A549 (cell line): ENCODE results near the gene DCTD. TPM values are rescaled to one million over a fixed set of nuclear protein-coding genes. Genes with fewer than 3 reads are reported as not detected.

Experiments used
- ATAC-seq, 2 experiments: fragments of 200-7000 bp in 1 of 2; fragments of >200 bp in 1 of 2; cut with Nextera tagmentation in 1 of 2; cut with Tn5 transposase in 1 of 2; 3 replicates each; pipeline versions ENCODE4 v1.8.0 to v1.9.1; 2018 to 2020; ENCODE audit warnings: mild to moderate bottlenecking in 1 of 2, moderate library complexity in 1 of 2
- CTCF ChIA-PET: fragments of 300-600 bp; sonication (Branson Sonifier 250); formaldehyde crosslinking; extraction: SDS; loops from one replicate; lab custom pipeline; 2021; ENCODE audit warnings: antibody characterized with exemption, inconsistent platforms; lab: Yijun Ruan, JAX
- POLR2A ChIA-PET: fragments of 350-600 bp; formaldehyde crosslinking; extraction: SDS; loops from one replicate; lab custom pipeline; 2021; ENCODE audit warnings: antibody characterized with exemption, inconsistent platforms; lab: Yijun Ruan, JAX
- DNase-seq, 2 experiments: peaks; one replicate each; pipeline versions ENCODE4 v3.0.0 to v3.0.0-alpha.2; 2011 to 2016; ENCODE audit warnings: low read depth in 1 of 2, low spot score in 1 of 2
- FAIRE-seq: peaks from 2 replicates; lab custom pipeline; 2011; peaks lifted over from hg19 to GRCh38; lab: Jason Lieb, UNC
- H3K27ac ChIP-seq, 2 experiments: fragments of >200 bp; sonication (Bioruptor Twin); formaldehyde crosslinking; 3 replicates each; pipeline ENCODE4 v1.5.1; 2016 to 2017
- H3K4me1 ChIP-seq: fragments of >200 bp; sonication (Bioruptor Twin); formaldehyde crosslinking; 3 replicates; pipeline ENCODE4 v1.6.1; 2016
- H3K4me2 ChIP-seq: fragments of >200 bp; sonication (Bioruptor Twin); formaldehyde crosslinking; 3 replicates; pipeline ENCODE4 v1.6.1; 2016
- H3K4me3 ChIP-seq: fragments of >200 bp; sonication (Bioruptor Twin); formaldehyde crosslinking; 3 replicates; pipeline ENCODE4 v1.5.1; 2016
- H3K9me3 ChIP-seq: fragments of >200 bp; sonication (Bioruptor Twin); formaldehyde crosslinking; 3 replicates; pipeline ENCODE4 v1.6.1; 2016
- CBX2 ChIP-seq: fragments of 200-600 bp; sonication (generic); IDR thresholded peaks from 2 replicates; pipeline ENCODE4 v1.6.1; 2016; ENCODE audit warnings: low read depth, mild to moderate bottlenecking, borderline replicate concordance
- CBX8 ChIP-seq: fragments of 200-600 bp; sonication (generic); IDR thresholded peaks from 2 replicates; pipeline ENCODE4 v1.6.1; 2016
- CHD2 ChIP-seq: fragments of 150-350 bp; IDR thresholded peaks from 2 replicates; pipeline ENCODE4 v1.6.1; 2014; ENCODE audit warnings: low read length; ENCODE audit not compliant: partially characterized antibody
- EHMT2 ChIP-seq: fragments of 200-600 bp; sonication (generic); IDR thresholded peaks from 2 replicates; pipeline ENCODE4 v1.6.1; 2016; ENCODE audit warnings: antibody characterized with exemption, low read depth, mild to moderate bottlenecking, moderate library complexity
- EP300 ChIP-seq, 2 experiments: fragments of >200 bp; sonication (Bioruptor Twin); formaldehyde crosslinking; IDR thresholded peaks; 2 replicates in 1 of 2; 3 replicates in 1 of 2; pipeline ENCODE4 v1.6.1; 2016 to 2017
- ESRRA ChIP-seq: fragments of 150-350 bp; IDR thresholded peaks from 2 replicates; pipeline ENCODE4 v1.6.1; 2014; ENCODE audit warnings: mild to moderate bottlenecking, low read length, borderline replicate concordance
- FOXS1 ChIP-seq: fragments of 250-450 bp; sonication (Bioruptor Pico); IDR thresholded peaks from 2 replicates; pipeline ENCODE4 v1.5.0; 2020; ENCODE audit warnings: mild to moderate bottlenecking, moderate library complexity
- HDAC2 ChIP-seq: fragments of 200-600 bp; sonication (generic); IDR thresholded peaks from 2 replicates; pipeline ENCODE4 v1.6.1; 2016
- HMGXB4 ChIP-seq: fragments of 250-450 bp; sonication (Bioruptor Pico); IDR thresholded peaks from 2 replicates; pipeline ENCODE4 v1.5.0; 2021; ENCODE audit warnings: mild to moderate bottlenecking, moderate library complexity, borderline replicate concordance
- HOXB13 ChIP-seq: fragments of 250-450 bp; sonication (Bioruptor Pico); IDR thresholded peaks from 2 replicates; pipeline ENCODE4 v1.5.0; 2020; ENCODE audit warnings: low read depth, mild to moderate bottlenecking, moderate library complexity
- JUN ChIP-seq, 2 experiments: fragments of >200 bp; sonication (Bioruptor Twin); formaldehyde crosslinking; IDR thresholded peaks; 2 replicates in 1 of 2; 3 replicates in 1 of 2; pipeline ENCODE4 v1.6.1; 2016 to 2017
- KDM1A ChIP-seq: fragments of 200-600 bp; sonication (generic); IDR thresholded peaks from 2 replicates; pipeline ENCODE4 v1.6.1; 2016; ENCODE audit warnings: low read depth, mild to moderate bottlenecking
- NFE2L2 ChIP-seq: fragments of 150-350 bp; conservative IDR thresholded peaks from 2 replicates; pipeline ENCODE4 v1.6.1; 2014; ENCODE audit warnings: low read length
- NR3C1 ChIP-seq: fragments of >200 bp; sonication (Bioruptor Twin); formaldehyde crosslinking; IDR thresholded peaks from 3 replicates; pipeline ENCODE4 v1.6.1; 2017
- POLR2AphosphoS2 ChIP-seq: conservative IDR thresholded peaks from 2 replicates; pipeline ENCODE4 v1.6.1; 2012; ENCODE audit warnings: low read length, improper control_type of control experiment, inconsistent platforms
- RARB ChIP-seq: fragments of 250-450 bp; sonication (Bioruptor Pico); IDR thresholded peaks from 2 replicates; pipeline ENCODE4 v1.8.0; 2021; ENCODE audit warnings: mild to moderate bottlenecking, moderate library complexity
- RNF2 ChIP-seq: fragments of 200-600 bp; sonication (generic); IDR thresholded peaks from 2 replicates; pipeline ENCODE4 v1.6.1; 2016; ENCODE audit warnings: low read depth, mild to moderate bottlenecking, antibody characterized with exemption, moderate library complexity, borderline replicate concordance
- SMC3 ChIP-seq: fragments of >200 bp; sonication (Bioruptor Twin); formaldehyde crosslinking; IDR thresholded peaks from 3 replicates; pipeline ENCODE4 v1.6.1; 2018; ENCODE audit warnings: inconsistent platforms
- TFCP2L1 ChIP-seq: fragments of 250-450 bp; sonication (Bioruptor Pico); IDR thresholded peaks from 2 replicates; pipeline ENCODE4 v1.5.0; 2021; ENCODE audit warnings: mild to moderate bottlenecking
- USF2 ChIP-seq: fragments of 450-650 bp; IDR thresholded peaks from 2 replicates; pipeline ENCODE4 v1.6.1; 2014; ENCODE audit warnings: antibody characterized with exemption
- ZNF302 ChIP-seq: fragments of 250-450 bp; sonication (Bioruptor Pico); IDR thresholded peaks from 2 replicates; pipeline ENCODE4 v1.9.0; 2021; ENCODE audit warnings: inconsistent platforms, mild to moderate bottlenecking, moderate library complexity
- ZSCAN20 ChIP-seq: fragments of 250-450 bp; sonication (Bioruptor Pico); IDR thresholded peaks from 2 replicates; pipeline ENCODE4 v1.8.0; 2022; ENCODE audit warnings: mild to moderate bottlenecking, moderate library complexity
- WGBS: methylation state at CpG from one replicate; pipeline ENCODE4 v1.1.6; 2017; ENCODE audit errors: missing lambda C conversion rate; 5-methylcytosine and 5-hydroxymethylcytosine counted together
- polyA plus RNA-seq, 4 experiments: library from polyadenylated mRNA; depleted of rRNA in 3 of 4; stranded (reverse); fragments of >200 nt; fragmentation: RNase III in 1 of 4; extraction: RNeasy Plus Mini Kit Qiagen cat#74134 plus additional on column Dnase treatment in 1 of 4; gene quantifications; 2 replicates in 3 of 4; 3 replicates in 1 of 4; pipeline ENCODE4 v1.2.3, GENCODE V29; 2011 to 2017
- TF ChIP-seq, protein P1 (sequence below): fragments of >200 bp; sonication (Bioruptor Twin); formaldehyde crosslinking; IDR thresholded peaks from 3 replicates; pipeline ENCODE4 v1.6.1; 2016

Gene DCTD
- polyA plus RNA-seq, 2 of the 4 experiments (the other 2 are of a cell fraction), result 74.4 to 112 TPM

- 44% methylated on average over 4 of the region's 4 CpGs for WGBS
These were observed 27.5 kb upstream of the DCTD start for GRCh38 chr4:182944484-182945213.

DNA sequence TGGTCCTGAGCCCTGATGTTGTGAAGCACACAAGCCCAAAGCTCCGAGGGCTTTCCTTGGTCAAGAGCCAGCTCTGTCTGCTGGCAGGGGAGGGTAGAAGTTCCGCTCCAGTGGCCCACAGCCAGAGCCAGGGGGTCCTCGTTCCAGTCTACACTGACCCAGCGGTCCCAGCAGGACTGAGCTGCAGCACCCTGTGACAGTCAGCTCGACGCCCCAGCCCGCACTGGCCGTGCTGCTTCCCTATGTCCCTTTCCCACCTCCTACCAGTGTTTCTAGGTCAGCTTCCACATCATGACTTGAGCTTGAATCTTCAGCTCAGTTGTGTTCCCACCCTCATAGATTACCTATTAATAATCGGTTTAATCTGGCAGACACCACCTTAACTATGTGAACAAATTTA lies 22.5 kb upstream of the DCTD start:
- no peak overlapping the region for H3K4me3 ChIP-seq
- no peaks in the 10 kb centered on the region for H3K4me1 ChIP-seq
- DNase-seq, result no peak
- no peak overlapping the region for H3K4me2 ChIP-seq
- WGBS, result 83% methylated on average over 6 of the region's 9 CpGs
- TF ChIP-seq JUN (IDR thresholded peaks at IDR 0.05) (no peak), ZSCAN20 (CRISPR knock-in tag) (no peak), EHMT2 (no peak), HMGXB4 (CRISPR knock-in tag) (no peak), POLR2AphosphoS2 (no peak), CBX2 (no peak), CHD2 (no peak), HOXB13 (CRISPR knock-in tag) (no peak), NFE2L2 (no peak), ZNF302 (no peak), TFCP2L1 (no peak), RNF2 (no peak), NR3C1 (no peak)
- ChIA-PET CTCF (interaction anchor here (1.0 to 7.8 kb wide), 10 partner anchors 9 to 662 kb away, joined by 3 to 86 read pairs (median 28); no protein-coding TSS in a partner anchor), POLR2A (no interaction called here)
- FAIRE-seq, result no peak
- ATAC-seq, result no peak
- no peak overlapping the region for H3K27ac ChIP-seq
- no peaks in the 10 kb centered on the region for H3K9me3 ChIP-seq

More at GRCh38 chr4:182944484-182945213, 27.5 kb upstream of the DCTD start:
- POLR2A ChIA-PET, result no interaction called here
- Histone ChIP-seq H3K4me1 (no peaks in the 10 kb centered on the region), H3K9me3 (no peaks in the 10 kb centered on the region), H3K27ac (no peak overlapping the region), H3K4me2 (no peak overlapping the region), H3K4me3 (no peak overlapping the region)
- ATAC-seq (no peak), DNase-seq (no peak), FAIRE-seq (no peak)
- CTCF ChIA-PET, result no interaction called here
- TF ChIP-seq, protein P1, sequence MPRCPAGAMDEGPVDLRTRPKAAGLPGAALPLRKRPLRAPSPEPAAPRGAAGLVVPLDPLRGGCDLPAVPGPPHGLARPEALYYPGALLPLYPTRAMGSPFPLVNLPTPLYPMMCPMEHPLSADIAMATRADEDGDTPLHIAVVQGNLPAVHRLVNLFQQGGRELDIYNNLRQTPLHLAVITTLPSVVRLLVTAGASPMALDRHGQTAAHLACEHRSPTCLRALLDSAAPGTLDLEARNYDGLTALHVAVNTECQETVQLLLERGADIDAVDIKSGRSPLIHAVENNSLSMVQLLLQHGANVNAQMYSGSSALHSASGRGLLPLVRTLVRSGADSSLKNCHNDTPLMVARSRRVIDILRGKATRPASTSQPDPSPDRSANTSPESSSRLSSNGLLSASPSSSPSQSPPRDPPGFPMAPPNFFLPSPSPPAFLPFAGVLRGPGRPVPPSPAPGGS, result no peak
- TF ChIP-seq RNF2 (no peak), RARB (CRISPR knock-in tag) (no peak), TFCP2L1 (no peak), KDM1A (no peak), POLR2AphosphoS2 (no peak), FOXS1 (CRISPR knock-in tag) (no peak), EP300 (IDR thresholded peaks at IDR 0.05) (no peak), USF2 (no peak), HDAC2 (no peak), ESRRA (no peak), NR3C1 (no peak), HOXB13 (CRISPR knock-in tag) (no peak), CBX8 (no peak), SMC3 (no peak), HMGXB4 (CRISPR knock-in tag) (no peak), JUN (IDR thresholded peaks at IDR 0.05) (no peak)
